ENCODE measurements around the gene SIRPB1.
"Not testable (repeated sequence)": the region's sequence is repeated elsewhere in the genome, so short reads cannot be mapped to it uniquely, and the experiment has no call there.

The SIRPB1 gene

GRCh38 chr20:1636621-1637020 lies 16.8 kb upstream of the SIRPB1 start:
- DNase-seq (ENCODE audit: low read depth), result no peak

- no peak for DNase-seq (ENCODE audit: low read depth)
Observed at GRCh38 chr20:1635291-1635979, 15.6 kb upstream of the SIRPB1 start.

- no peak for DNase-seq (ENCODE audit: low read depth)
Observed at GRCh38 chr20:1633535-1633934, 13.7 kb upstream of the SIRPB1 start.

GRCh38 chr20:1632178-1632577 lies 12.4 kb upstream of the SIRPB1 start:
- no peak for DNase-seq (ENCODE audit: low read depth)

GRCh38 chr20:1631309-1632151 lies 11.7 kb upstream of the SIRPB1 start:
- no peak for DNase-seq (ENCODE audit: low read depth)

- DNase-seq (ENCODE audit: low read depth), result no peak
Observed at GRCh38 chr20:1630186-1630585, 10.4 kb upstream of the SIRPB1 start.

- no peak for DNase-seq (ENCODE audit: low read depth)
Observed at GRCh38 chr20:1629321-1629720, 9.5 kb upstream of the SIRPB1 start.

GRCh38 chr20:1628621-1629020 lies 8.8 kb upstream of the SIRPB1 start:
- DNase-seq (ENCODE audit: low read depth), result no peak

GRCh38 chr20:1627200-1627550 lies 7.4 kb upstream of the SIRPB1 start:
- DNase-seq (ENCODE audit: low read depth), result no peak

GRCh38 chr20:1626528-1627199 lies 6.9 kb upstream of the SIRPB1 start:
- DNase-seq (ENCODE audit: low read depth), result no peak

GRCh38 chr20:1625083-1625690 lies 5.4 kb upstream of the SIRPB1 start:
- no peak for DNase-seq (ENCODE audit: low read depth)

GRCh38 chr20:1623501-1624205 lies 3.8 kb upstream of the SIRPB1 start:
- no peak for DNase-seq (ENCODE audit: low read depth)

GRCh38 chr20:1622450-1622849 lies 2.6 kb upstream of the SIRPB1 start:
- no peak for DNase-seq (ENCODE audit: low read depth)

GRCh38 chr20:1621316-1621715 lies 1.5 kb upstream of the SIRPB1 start:
- DNase-seq (ENCODE audit: low read depth), result no peak

GRCh38 chr20:1618954-1619540 lies 762 bp downstream of the SIRPB1 start:
- DNase-seq (ENCODE audit: low read depth), result no peak

- DNase-seq (ENCODE audit: low read depth), result no peak
Observed at GRCh38 chr20:1618479-1618878, 1.3 kb downstream of the SIRPB1 start.

GRCh38 chr20:1616858-1617434 lies 2.9 kb downstream of the SIRPB1 start:
- DNase-seq (ENCODE audit: low read depth), result no peak

GRCh38 chr20:1610404-1610803 lies 9.4 kb downstream of the SIRPB1 start:
- not testable (repeated sequence) for DNase-seq (ENCODE audit: low read depth)

- DNase-seq (ENCODE audit: low read depth), result not testable (repeated sequence)
Observed at GRCh38 chr20:1608678-1609347, 11.0 kb downstream of the SIRPB1 start.

GRCh38 chr20:1600736-1601135 lies 19.1 kb downstream of the SIRPB1 start:
- no peak for DNase-seq (ENCODE audit: low read depth)

- no peak for DNase-seq (ENCODE audit: low read depth)
Observed at GRCh38 chr20:1595333-1595732, 24.5 kb downstream of the SIRPB1 start.

Data from stromal cell of bone marrow (primary cell).